ENCODE results near the gene TTC33.
"Not testable (repeated sequence)": the region's sequence is repeated elsewhere in the genome, so short reads cannot be mapped to it uniquely, and the experiment has no call there.

The TTC33 gene

DNA sequence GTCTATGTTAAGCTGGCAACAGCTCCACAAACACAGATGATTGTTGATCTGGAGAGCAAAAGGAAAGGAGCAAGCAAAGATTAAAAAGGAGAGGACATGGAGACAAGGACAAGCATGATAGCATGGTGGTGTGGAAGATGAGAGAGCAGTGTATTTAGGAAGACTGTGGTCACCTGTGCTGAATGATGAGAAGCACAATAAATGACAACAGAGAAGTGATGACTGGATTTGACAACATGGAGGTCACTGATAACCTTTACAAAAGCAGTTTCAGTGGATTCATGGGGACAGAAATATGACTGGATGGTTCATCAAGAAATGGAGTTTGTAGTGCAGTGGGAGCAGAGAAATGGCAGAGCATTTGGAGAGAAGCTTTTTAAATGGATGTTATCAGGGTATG is 20.2 kb downstream of the TTC33 start:
- Histone ChIP-seq H3K27ac (no peak overlapping the region), H3K9me3 (ENCODE audit: low read depth, low read length) (peaks cover 6% of the 10 kb centered on the region; the same call in 1 of the 2 replicates), H3K36me3 (ENCODE audit: insufficient read depth, low read length) (peaks cover 22% of the 10 kb centered on the region), H3K9ac (ENCODE audit: insufficient read length) (no peak overlapping the region), H3K4me3 (no peak overlapping the region)
- no peak for DNase-seq (ENCODE audit: low read depth, low spot score)
- no peak for TF ChIP-seq POLR2AphosphoS5 (IDR thresholded peaks at IDR 0.05; ENCODE audit: borderline replicate concordance, low read depth, low read length)
- no peak for TF ChIP-seq EZH2 (IDR thresholded peaks at IDR 0.05)
- no peak for TF ChIP-seq FOXP2 (optimal IDR thresholded peaks at IDR 0.05; ENCODE audit: control extremely low read depth, extremely low read length, insufficient read depth)

DNA sequence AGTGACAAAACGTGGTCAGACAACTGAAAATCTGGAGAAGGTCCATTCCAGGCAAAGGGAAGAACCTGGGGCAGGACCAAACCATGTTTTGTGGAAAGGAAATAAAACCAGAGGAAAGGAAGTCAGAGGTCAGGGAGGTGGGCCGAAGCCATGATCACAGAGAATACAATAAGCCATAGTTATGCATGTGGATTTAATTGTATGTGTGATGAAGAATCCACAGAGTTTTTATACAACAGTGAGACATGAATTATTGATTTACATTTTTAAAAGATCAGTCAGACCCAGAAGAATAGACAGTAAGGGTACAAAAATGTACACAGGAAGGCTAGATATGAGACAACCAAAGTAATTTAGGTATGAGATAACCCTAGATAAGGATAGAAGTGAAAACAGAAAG is 20.8 kb downstream of the TTC33 start:
- Histone ChIP-seq H3K4me3 (no peak overlapping the region), H3K9ac (ENCODE audit: insufficient read length) (no peak overlapping the region), H3K9me3 (ENCODE audit: low read depth, low read length) (peaks cover 6% of the 10 kb centered on the region; the same call in 1 of the 2 replicates), H3K27ac (no peak overlapping the region), H3K36me3 (ENCODE audit: insufficient read depth, low read length) (peaks cover 15% of the 10 kb centered on the region)
- DNase-seq (ENCODE audit: low read depth, low spot score), result no peak
- no peak for TF ChIP-seq EZH2 (IDR thresholded peaks at IDR 0.05)
- TF ChIP-seq FOXP2 (optimal IDR thresholded peaks at IDR 0.05; ENCODE audit: control extremely low read depth, extremely low read length, insufficient read depth), result no peak
- TF ChIP-seq POLR2AphosphoS5 (IDR thresholded peaks at IDR 0.05; ENCODE audit: borderline replicate concordance, low read depth, low read length), result no peak

DNA sequence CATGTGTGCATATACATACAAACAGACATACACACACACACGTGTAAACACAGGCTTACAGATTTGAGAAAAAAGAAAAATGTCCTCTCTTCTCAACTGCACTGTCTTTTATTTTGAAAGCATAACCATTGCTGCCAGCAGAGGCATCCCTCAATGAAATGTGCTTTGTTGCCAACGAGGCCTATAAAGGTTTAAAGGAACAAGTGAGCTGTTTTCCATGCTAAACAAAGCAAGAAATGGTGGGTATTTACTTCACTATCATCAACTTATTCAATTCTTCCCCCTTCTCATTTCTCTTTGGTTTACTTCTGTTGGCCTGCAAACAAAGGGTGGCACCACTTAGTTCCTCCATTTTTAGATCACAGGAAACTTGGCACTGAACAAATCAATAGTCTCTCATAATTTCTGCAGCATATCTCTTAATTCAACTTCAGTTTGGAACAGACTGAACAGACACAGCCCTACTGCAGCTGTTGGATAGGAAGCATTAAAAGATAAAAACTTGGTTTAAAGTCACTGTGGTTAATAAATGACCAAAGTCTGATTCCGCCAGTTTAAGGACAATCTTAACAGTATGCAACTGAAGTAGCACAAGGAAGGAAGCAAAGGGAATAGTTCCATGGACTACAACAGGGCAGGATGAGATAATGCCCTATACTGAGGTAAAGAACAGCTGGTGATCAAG is 21.7 kb downstream of the TTC33 start:
- no peak for TF ChIP-seq POLR2AphosphoS5 (IDR thresholded peaks at IDR 0.05; ENCODE audit: borderline replicate concordance, low read depth, low read length)
- TF ChIP-seq FOXP2 (optimal IDR thresholded peaks at IDR 0.05; ENCODE audit: control extremely low read depth, extremely low read length, insufficient read depth), result no peak
- TF ChIP-seq EZH2 (IDR thresholded peaks at IDR 0.05), result no peak
- no peak overlapping the region for H3K4me3 ChIP-seq
- DNase-seq (ENCODE audit: low read depth, low spot score), result no peak
- H3K36me3 ChIP-seq (ENCODE audit: insufficient read depth, low read length), result peaks cover 6% of the 10 kb centered on the region
- H3K27ac ChIP-seq, result no peak overlapping the region
- H3K9ac ChIP-seq (ENCODE audit: insufficient read length), result no peak overlapping the region
- peaks cover under 1% of the 10 kb centered on the region; the same call in 1 of the 2 replicates for H3K9me3 ChIP-seq (ENCODE audit: low read depth, low read length)

DNA sequence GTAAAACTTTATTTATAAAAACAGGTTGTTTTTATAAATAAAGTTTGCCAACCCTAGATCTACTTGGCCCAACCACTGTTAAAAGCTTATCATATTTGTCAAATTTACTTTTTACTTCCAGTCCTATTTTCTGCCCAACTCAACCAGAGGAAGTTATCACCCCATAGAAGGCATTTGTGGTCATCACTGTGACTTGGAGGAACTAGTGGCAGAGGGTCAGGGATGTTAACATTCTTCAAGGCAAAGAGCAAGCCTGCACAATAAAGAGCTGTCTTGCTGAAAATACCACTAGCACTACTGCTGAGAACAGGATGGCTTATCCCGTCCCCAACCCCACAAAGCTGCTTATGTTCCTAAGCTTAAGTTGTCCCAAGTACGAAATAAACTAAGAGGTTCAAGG is 22.3 kb downstream of the TTC33 start:
- TF ChIP-seq POLR2AphosphoS5 (IDR thresholded peaks at IDR 0.05; ENCODE audit: borderline replicate concordance, low read depth, low read length), result no peak
- no peak for TF ChIP-seq EZH2 (IDR thresholded peaks at IDR 0.05)
- TF ChIP-seq FOXP2 (optimal IDR thresholded peaks at IDR 0.05; ENCODE audit: control extremely low read depth, extremely low read length, insufficient read depth), result no peak
- DNase-seq (ENCODE audit: low read depth, low spot score), result no peak
- H3K36me3 ChIP-seq (ENCODE audit: insufficient read depth, low read length), result no peaks in the 10 kb centered on the region; the same call in 1 of the 2 replicates
- no peak overlapping the region for H3K9ac ChIP-seq (ENCODE audit: insufficient read length)
- H3K27ac ChIP-seq, result no peak overlapping the region
- no peaks in the 10 kb centered on the region for H3K9me3 ChIP-seq (ENCODE audit: low read depth, low read length)
- H3K4me3 ChIP-seq, result no peak overlapping the region

DNA sequence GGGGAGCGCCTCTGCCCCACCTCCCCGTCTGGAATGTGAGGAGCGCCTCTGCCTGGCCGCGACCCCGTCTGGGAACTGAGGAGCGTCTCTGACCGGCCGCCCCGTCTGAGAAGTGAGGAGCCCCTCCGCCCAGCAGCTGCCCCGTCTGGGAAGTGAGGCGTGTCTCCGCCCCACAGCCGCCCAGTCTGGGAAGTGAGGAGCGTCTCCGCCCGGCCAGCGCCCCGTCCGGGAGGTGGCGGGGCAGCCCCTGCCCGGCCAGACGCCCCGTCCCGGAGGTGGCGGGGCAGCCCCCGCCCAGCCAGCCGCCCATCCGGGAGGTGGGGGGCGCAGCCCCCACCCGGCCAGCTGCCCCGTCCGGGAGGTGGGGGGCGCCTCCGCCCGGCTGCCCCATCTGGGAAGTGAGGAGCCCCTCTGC is 33.3 kb downstream of the TTC33 start:
- not testable (repeated sequence) for H3K4me3 ChIP-seq; DNase-seq (ENCODE audit: low read depth, low spot score); H3K27ac ChIP-seq; H3K9me3 ChIP-seq (ENCODE audit: low read depth, low read length); H3K9ac ChIP-seq (ENCODE audit: insufficient read length)
- peaks cover 47% of the 10 kb centered on the region for H3K36me3 ChIP-seq (ENCODE audit: insufficient read depth, low read length)

DNA sequence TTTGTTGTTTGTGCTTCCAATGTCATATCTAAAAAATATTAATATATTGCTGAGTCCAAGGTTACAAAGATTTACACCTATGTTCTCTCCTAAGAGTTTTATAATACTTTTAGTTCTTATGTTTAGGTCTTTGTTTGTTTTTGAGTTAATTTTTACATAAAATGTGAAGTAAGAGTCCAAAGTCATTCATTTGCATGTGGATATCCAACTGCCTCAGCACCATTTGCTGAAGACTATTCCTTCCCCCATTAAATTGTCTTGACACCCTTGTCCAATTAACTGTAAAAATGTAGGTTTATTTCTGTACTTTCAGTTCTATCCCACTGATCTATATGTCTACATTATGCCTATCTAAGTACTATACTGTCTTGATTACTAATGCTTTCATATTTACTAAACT is 35.7 kb downstream of the TTC33 start:
- no peak overlapping the region for H3K27ac ChIP-seq
- H3K9ac ChIP-seq (ENCODE audit: insufficient read length), result no peak overlapping the region
- no peak overlapping the region for H3K4me3 ChIP-seq
- H3K36me3 ChIP-seq (ENCODE audit: insufficient read depth, low read length), result peaks cover 45% of the 10 kb centered on the region
- TF ChIP-seq EZH2 (IDR thresholded peaks at IDR 0.05), result no peak
- no peak for TF ChIP-seq FOXP2 (optimal IDR thresholded peaks at IDR 0.05; ENCODE audit: control extremely low read depth, extremely low read length, insufficient read depth)
- no peak for TF ChIP-seq POLR2AphosphoS5 (IDR thresholded peaks at IDR 0.05; ENCODE audit: borderline replicate concordance, low read depth, low read length)
- no peak for DNase-seq (ENCODE audit: low read depth, low spot score)
- H3K9me3 ChIP-seq (ENCODE audit: low read depth, low read length), result 0 out of 2 replicates have a peak, but pooled peaks cover 5% of the 10 kb centered on the region

DNA sequence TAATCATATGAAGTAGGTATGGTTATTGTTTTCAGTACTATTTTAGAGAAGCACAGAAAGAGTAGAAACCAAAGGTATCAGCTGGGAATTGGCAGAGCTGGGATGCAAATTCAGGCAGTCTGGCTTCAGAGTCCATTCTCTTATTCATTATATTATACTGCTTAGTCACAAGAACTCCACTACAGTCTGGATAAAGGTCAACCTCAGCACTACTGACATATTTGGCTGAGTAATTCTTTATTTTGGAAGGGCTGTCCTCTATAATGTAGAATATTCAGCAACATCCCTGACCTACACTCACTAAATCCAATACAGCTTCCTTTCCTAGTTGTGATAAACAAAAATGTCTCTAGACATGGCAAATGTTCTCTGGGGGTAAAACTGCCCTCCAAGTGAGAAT is 38.5 kb downstream of the TTC33 start:
- Histone ChIP-seq H3K9ac (ENCODE audit: insufficient read length) (no peak overlapping the region), H3K9me3 (ENCODE audit: low read depth, low read length) (0 out of 2 replicates have a peak, but pooled peaks cover 5% of the 10 kb centered on the region), H3K36me3 (ENCODE audit: insufficient read depth, low read length) (peaks cover 34% of the 10 kb centered on the region), H3K27ac (no peak overlapping the region), H3K4me3 (no peak overlapping the region)
- no peak for DNase-seq (ENCODE audit: low read depth, low spot score)
- no peak for TF ChIP-seq FOXP2 (optimal IDR thresholded peaks at IDR 0.05; ENCODE audit: control extremely low read depth, extremely low read length, insufficient read depth)
- TF ChIP-seq EZH2 (IDR thresholded peaks at IDR 0.05), result no peak
- no peak for TF ChIP-seq POLR2AphosphoS5 (IDR thresholded peaks at IDR 0.05; ENCODE audit: borderline replicate concordance, low read depth, low read length)

DNA sequence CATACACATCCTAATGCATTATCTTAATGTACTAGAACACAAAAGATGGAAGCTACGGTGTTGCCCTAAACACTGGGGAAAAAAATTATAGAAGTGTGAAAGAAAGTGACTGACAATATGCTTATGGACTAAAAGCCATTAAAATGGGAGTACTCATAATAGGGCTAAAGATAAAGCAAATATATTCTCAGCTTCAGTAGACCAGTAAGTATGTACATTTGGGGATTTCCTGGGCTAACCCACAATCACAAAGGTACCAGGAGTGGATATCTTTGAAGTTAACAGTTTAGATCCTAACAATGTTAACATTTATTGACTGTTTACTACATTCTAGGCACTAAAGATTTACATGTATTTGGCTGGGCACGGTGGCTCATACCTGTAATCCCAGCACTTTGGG is 39.2 kb downstream of the TTC33 start:
- Histone ChIP-seq H3K9me3 (ENCODE audit: low read depth, low read length) (0 out of 2 replicates have a peak, but pooled peaks cover 5% of the 10 kb centered on the region), H3K36me3 (ENCODE audit: insufficient read depth, low read length) (peaks cover 31% of the 10 kb centered on the region), H3K4me3 (no peak overlapping the region), H3K27ac (no peak overlapping the region), H3K9ac (ENCODE audit: insufficient read length) (no peak overlapping the region)
- DNase-seq (ENCODE audit: low read depth, low spot score), result no peak
- TF ChIP-seq POLR2AphosphoS5 (IDR thresholded peaks at IDR 0.05; ENCODE audit: borderline replicate concordance, low read depth, low read length) (no peak), FOXP2 (optimal IDR thresholded peaks at IDR 0.05; ENCODE audit: control extremely low read depth, extremely low read length, insufficient read depth) (no peak), EZH2 (IDR thresholded peaks at IDR 0.05) (no peak)

DNA sequence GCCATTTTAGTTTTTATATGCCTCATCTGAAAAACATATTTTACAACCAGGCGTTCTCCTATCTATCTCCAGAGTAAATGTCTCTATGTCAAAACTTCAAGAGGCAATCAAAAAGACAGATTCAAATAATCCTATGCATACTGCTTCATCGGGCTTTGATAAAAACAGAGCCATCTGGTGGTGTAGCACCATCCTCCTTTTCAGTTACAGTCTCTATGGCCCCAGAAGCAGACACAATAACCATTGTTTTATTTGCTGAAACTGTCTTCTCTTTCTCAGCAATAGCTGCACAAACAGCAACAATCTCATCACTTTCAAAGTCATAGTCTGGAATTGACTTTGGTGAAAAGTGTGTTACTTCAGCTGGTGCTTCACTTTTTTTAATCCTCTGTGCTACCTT is 39.8 kb downstream of the TTC33 start:
- H3K9ac ChIP-seq (ENCODE audit: insufficient read length), result no peak overlapping the region
- TF ChIP-seq POLR2AphosphoS5 (IDR thresholded peaks at IDR 0.05; ENCODE audit: borderline replicate concordance, low read depth, low read length), result no peak
- no peak for TF ChIP-seq FOXP2 (optimal IDR thresholded peaks at IDR 0.05; ENCODE audit: control extremely low read depth, extremely low read length, insufficient read depth)
- TF ChIP-seq EZH2 (IDR thresholded peaks at IDR 0.05), result no peak
- no peak overlapping the region for H3K27ac ChIP-seq
- peaks cover 30% of the 10 kb centered on the region for H3K36me3 ChIP-seq (ENCODE audit: insufficient read depth, low read length)
- H3K4me3 ChIP-seq, result no peak overlapping the region
- DNase-seq (ENCODE audit: low read depth, low spot score), result no peak
- 0 out of 2 replicates have a peak, but pooled peaks cover 5% of the 10 kb centered on the region for H3K9me3 ChIP-seq (ENCODE audit: low read depth, low read length)

Data from SK-N-MC (cell line).